K562 (cell line): ENCODE results near the gene ABCC1. TPM values are rescaled to one million over a fixed set of nuclear protein-coding genes. Genes with fewer than 3 reads are reported as not detected.

ENCODE experiments used
- ATAC-seq: fragments of 200-7000 bp; cut with Tn5 transposase; 3 replicates; pipeline ENCODE4 v1.9.1; 2020; ENCODE audit warnings: moderate library complexity
- BruUV-seq: library from RNA; stranded (reverse); fragments of 400-500 nt; replicated peaks from 2 replicates; lab custom pipeline; 2021; lab: Mats Ljungman, UMichigan
- CTCF ChIA-PET: fragments of 300-600 bp; formaldehyde crosslinking; extraction: SDS; loops from one replicate; lab custom pipeline; 2021; ENCODE audit warnings: low intra/inter-chr PET ratio; lab: Yijun Ruan, JAX
- POLR2A ChIA-PET: fragments of 300-600, 350-650 bp; sonication (Branson Sonifier 250); formaldehyde crosslinking; extraction: SDS; loops from one replicate; lab custom pipeline; 2021; ENCODE audit warnings: antibody characterized with exemption, inconsistent platforms; lab: Yijun Ruan, JAX
- DNase-seq, 4 experiments: peaks; one replicate each; pipeline versions ENCODE4 v3.0.0 to v3.0.0-alpha.2; 2011 to 2018; ENCODE audit warnings: low spot score in 3 of 4, mixed read lengths in 3 of 4; ENCODE audit errors: extremely low read depth in 1 of 4
- FAIRE-seq: peaks from 2 replicates; lab custom pipeline; 2011; peaks lifted over from hg19 to GRCh38; lab: Jason Lieb, UNC
- H2AFZ ChIP-seq: 2 replicates; pipeline ENCODE4 v1.6.0; 2011; ENCODE audit warnings: low read depth, low read length, control low read depth, inconsistent platforms
- H3K27ac ChIP-seq: fragments of 200-600 bp; 3 replicates; pipeline ENCODE4 v1.8.0; 2011; ENCODE audit warnings: low read depth, mild to moderate bottlenecking, control low read depth, inconsistent platforms, low read length, moderate library complexity, mixed read lengths; ENCODE audit errors: extremely low read depth
- H3K27me3 ChIP-seq, 2 experiments: fragments of 300-600 bp in 1 of 2; 2 replicates in 1 of 2; 3 replicates in 1 of 2; pipeline versions ENCODE4 v1.6.0 to v1.8.0; 2011; ENCODE audit warnings: inconsistent platforms in 2 of 2, low read length in 2 of 2, mild to moderate bottlenecking in 1 of 2, mixed read lengths in 1 of 2, moderate library complexity in 1 of 2; ENCODE audit not compliant: control insufficient read depth in 2 of 2, insufficient read depth in 2 of 2
- H3K36me3 ChIP-seq: fragments of 300-600 bp; 3 replicates; pipeline ENCODE4 v1.8.0; 2011; ENCODE audit warnings: mild to moderate bottlenecking, low read length, inconsistent platforms; ENCODE audit not compliant: control insufficient read depth, insufficient read depth
- H3K4me1 ChIP-seq, 2 experiments: fragments of 200-600 bp in 1 of 2; replicated peaks in 1 of 2; 2 replicates in 1 of 2; 3 replicates in 1 of 2; pipeline versions ENCODE4 v1.5.1 to v1.8.0; 2011; ENCODE audit warnings: inconsistent platforms in 2 of 2, low read length in 2 of 2, mild to moderate bottlenecking in 1 of 2, mixed read lengths in 1 of 2, moderate library complexity in 1 of 2; ENCODE audit not compliant: control insufficient read depth in 2 of 2, insufficient read depth in 2 of 2
- H3K4me2 ChIP-seq: 2 replicates; pipeline ENCODE4 v1.6.1; 2011; ENCODE audit warnings: low read length, control low read depth, inconsistent platforms, mixed read lengths; ENCODE audit not compliant: insufficient read depth
- H3K4me3 ChIP-seq: fragments of 200-600 bp; sonication (generic), shearing (Covaris generic); 2 replicates; pipeline ENCODE4 v1.5.1; 2016; ENCODE audit warnings: control low read depth, inconsistent platforms
- H3K79me2 ChIP-seq: fragments of 200-600 bp; 3 replicates; pipeline ENCODE4 v1.8.0; 2011; ENCODE audit warnings: low read length, inconsistent platforms; ENCODE audit not compliant: control insufficient read depth, insufficient read depth
- H3K9ac ChIP-seq, 2 experiments: 2 replicates each; pipeline versions ENCODE4 v1.6.0 to v1.6.1; 2011; ENCODE audit warnings: low read depth in 2 of 2, low read length in 2 of 2, control low read depth in 1 of 2, inconsistent platforms in 1 of 2, mild to moderate bottlenecking in 1 of 2, mixed read lengths in 1 of 2; ENCODE audit not compliant: insufficient read depth in 1 of 2
- H3K9me1 ChIP-seq: one replicate; pipeline ENCODE4 v1.6.0; 2011; ENCODE audit warnings: inconsistent platforms, mild to moderate bottlenecking, low read length, moderate library complexity; ENCODE audit not compliant: control insufficient read depth, insufficient read depth
- H3K9me3 ChIP-seq: replicated peaks from 2 replicates; pipeline ENCODE4 v1.5.1; 2011; ENCODE audit warnings: low read depth, low read length, inconsistent platforms; ENCODE audit not compliant: control insufficient read depth, insufficient read depth
- H4K20me1 ChIP-seq: replicated peaks from 2 replicates; pipeline ENCODE4 v1.6.1; 2011; ENCODE audit warnings: low read length, inconsistent platforms, mixed read lengths; ENCODE audit not compliant: control insufficient read depth, insufficient read depth
- ADNP ChIP-seq: fragments of 200-800 bp; sonication (Bioruptor generic); IDR thresholded peaks from 2 replicates; pipeline ENCODE4 v1.6.1; 2016; ENCODE audit warnings: missing genetic modification characterization, missing compliant biosample characterization
- CREB1 ChIP-seq, 2 experiments: sonication (generic) in 1 of 2; formaldehyde crosslinking in 1 of 2; IDR thresholded peaks; 2 replicates each; pipeline versions ENCODE4 v1.6.1 to v1.8.0; 2012 to 2022; ENCODE audit warnings: inconsistent platforms in 1 of 2, mild to moderate bottlenecking in 1 of 2, missing genetic modification reagents in 1 of 2, moderate library complexity in 1 of 2
- CTCFL ChIP-seq: IDR thresholded peaks from 2 replicates; pipeline ENCODE4 v1.6.1; 2011; ENCODE audit warnings: borderline replicate concordance, low read depth, mild to moderate bottlenecking, moderate library complexity, low read length; ENCODE audit not compliant: insufficient read depth, poor library complexity, severe bottlenecking
- FUS ChIP-seq: fragments of 200-400 bp; formaldehyde crosslinking; optimal IDR thresholded peaks from 2 replicates; pipeline ENCODE3; 2017; ENCODE audit warnings: low read depth, low read length
- HEY1 ChIP-seq: fragments of 250-450 bp; sonication (Bioruptor Pico); IDR thresholded peaks from 2 replicates; pipeline ENCODE4 v1.5.0; 2020; ENCODE audit warnings: mild to moderate bottlenecking, moderate library complexity, borderline replicate concordance
- REST ChIP-seq, 2 experiments: fragments of 450-650 bp; formaldehyde crosslinking in 1 of 2; IDR thresholded peaks; 2 replicates each; pipeline versions ENCODE4 v1.4.0 to v1.6.1; 2014 to 2020; ENCODE audit warnings: mild to moderate bottlenecking in 2 of 2, borderline replicate concordance in 1 of 2, low read depth in 1 of 2
- RNF2 ChIP-seq: sonication (generic); IDR thresholded peaks from 2 replicates; pipeline ENCODE4 v1.6.1; 2016
- STAT5A ChIP-seq: IDR thresholded peaks from 2 replicates; pipeline ENCODE4 v1.6.1; 2012; ENCODE audit warnings: low read length, inconsistent platforms, borderline replicate concordance
- TARDBP ChIP-seq: fragments of 450-650 bp; IDR thresholded peaks from 2 replicates; pipeline ENCODE4 v1.6.1; 2016
- ZNF766 ChIP-seq: fragments of 200-800 bp; sonication (Bioruptor generic); conservative IDR thresholded peaks from 2 replicates; pipeline ENCODE4 v1.6.1; 2016; ENCODE audit warnings: missing genetic modification characterization, missing compliant biosample characterization
- WGBS: fragments of 100-300 bp; shearing (Covaris generic); methylation state at CpG from one replicate; pipeline ENCODE4 v1.1.6; 2016; ENCODE audit warnings: low coverage, mixed read lengths; ENCODE audit not compliant: insufficient coverage; ENCODE audit errors: missing lambda C conversion rate; 5-methylcytosine and 5-hydroxymethylcytosine counted together
- in situ Hi-C: fragments of 300-500 bp; cut with MboI; formaldehyde crosslinking; loops from 4 replicates; pipeline ENCODE4 v1.15.0; 2018; ENCODE audit warnings: inconsistent platforms, mixed read lengths
- intact Hi-C: fragments of 100-400 bp; cut with micrococcal nuclease; formaldehyde crosslinking; loops from 2 replicates; pipeline ENCODE4 v1.14.2; 2022
- polyA plus RNA-seq, 8 experiments: library from polyadenylated mRNA; depleted of rRNA in 4 of 8; stranded (reverse) in 5 of 8; unstranded in 3 of 8; fragments of >200 nt; fragmentation: Nextera tagmentation in 2 of 8; fragmentation: Illumina TruSeq in 1 of 8; extraction: Ambion mirVana in 2 of 8; extraction: Trizol in 1 of 8; gene quantifications; 2 replicates each; pipeline versions ENCODE4 v1.2.1 to v1.2.3, GENCODE V29; 2011 to 2014; ENCODE audit warnings: inconsistent platforms in 1 of 8, missing spikeins in 1 of 8
- total RNA-seq, 7 experiments: library from RNA; depleted of rRNA in 6 of 7; stranded (reverse); fragments of >200 nt in 6 of 7; fragmentation: Illumina TruSeq in 2 of 7; extraction: Trizol in 2 of 7; gene quantifications; 2 replicates each; pipeline versions ENCODE4 v1.2.1 to v1.2.3, GENCODE V29; 2011 to 2021; ENCODE audit warnings: low replicate concordance in 1 of 7

Gene ABCC1
- total and polyA plus RNA-seq, 9 of the 15 experiments (the other 6 are each of a cell fraction or from before 2014, with no cell fraction given), result 3.9 to 41.6 (median 10.0) TPM

- no peak overlapping the region for H3K9ac ChIP-seq
- TF ChIP-seq CREB1 (IDR thresholded peaks at IDR 0.05), result no peak
- TF ChIP-seq CREB1 (CRISPR knock-in tag; IDR thresholded peaks at IDR 0.05), result no peak
- no peak for TF ChIP-seq STAT5A
- no peak for TF ChIP-seq FUS
- TF ChIP-seq ADNP (tag), result no peak
- no peak for TF ChIP-seq TARDBP
- TF ChIP-seq RNF2, result no peak
- no peak for TF ChIP-seq ZNF766 (CRISPR knock-in tag)
- no peak for TF ChIP-seq CTCFL
- TF ChIP-seq REST (IDR thresholded peaks at IDR 0.05; ENCODE audit: borderline replicate concordance), result no peak
- TF ChIP-seq REST (CRISPR knock-in tag; IDR thresholded peaks at IDR 0.05; ENCODE audit: low read depth), result no peak
- TF ChIP-seq HEY1 (CRISPR knock-in tag), result no peak
- H3K9me3 ChIP-seq, result no peaks in the 10 kb centered on the region
- no peaks in the 10 kb centered on the region for H3K79me2 ChIP-seq
- H3K4me3 ChIP-seq, result no peak overlapping the region
- in situ Hi-C loops (no loop called here), intact Hi-C loops (no loop called here)
- no peaks in the 10 kb centered on the region for H3K4me1 ChIP-seq
- ChIA-PET POLR2A (no interaction called here), CTCF (no interaction called here)
- H3K9me1 ChIP-seq, result no peaks in the 10 kb centered on the region
- DNase-seq (no peak), FAIRE-seq (no peak), ATAC-seq (no peak)
- H4K20me1 ChIP-seq, result no peaks in the 10 kb centered on the region
- H3K27ac ChIP-seq, result no peak overlapping the region
- no peak overlapping the region for H2AFZ ChIP-seq
- BruUV-seq, result no TSS peak
- 95% methylated on average over 6 of the region's 6 CpGs for WGBS
- H3K27me3 ChIP-seq, result no peaks in the 10 kb centered on the region
- H3K4me2 ChIP-seq, result no peak overlapping the region
- H3K36me3 ChIP-seq, result peaks cover 90% of the 10 kb centered on the region; the same call in 2 of the 3 replicates
Measured at GRCh38 chr16:16050106-16050505, 100.7 kb downstream of the ABCC1 start.
